ENCODE results near the gene C17orf75. TPM values are rescaled to one million over a fixed set of nuclear protein-coding genes. Genes with fewer than 3 reads are reported as not detected.

Gene C17orf75
- total and polyA plus RNA-seq, 4 donors, result 4.7 to 10.1 (median 7.6) TPM

GRCh38 chr17:32307658-32308057 is 34.3 kb downstream of the C17orf75 start:
- WGBS, result 61% methylated on average over 4 of the region's 4 CpGs
- Histone ChIP-seq H3K9ac (ENCODE audit: low read depth in 1 of 2, low read length in 2 of 2) (no peak overlapping the region), H3K4me1 (ENCODE audit: control insufficient read depth in 4 of 4, insufficient read depth in 4 of 4, low read length in 3 of 4) (no peaks in the 10 kb centered on the region), H3K27me3 (ENCODE audit: control insufficient read depth in 4 of 4, insufficient read depth in 4 of 4, low read length in 3 of 4) (no peaks in the 10 kb centered on the region), H3K27ac (ENCODE audit: low read depth in 1 of 2, low read length in 2 of 2) (no peak overlapping the region), H3K36me3 (ENCODE audit: control insufficient read depth in 4 of 4, insufficient read depth in 3 of 4, low read depth in 1 of 4, low read length in 3 of 4) (no peaks in the 10 kb centered on the region), H3K9me3 (ENCODE audit: control insufficient read depth in 4 of 4, low read length in 3 of 4) (no peaks in the 10 kb centered on the region), H3K4me3 (ENCODE audit: low read depth in 1 of 3, low read length in 3 of 3) (no peak overlapping the region)
- no peak for DNase-seq (ENCODE audit: low spot score)
- TF ChIP-seq GABPA (IDR thresholded peaks at IDR 0.05 in 1 of 2, conservative IDR thresholded peaks at IDR 0.05 in 1 of 2) (no peak), SP1 (IDR thresholded peaks at IDR 0.05) (no peak), JUND (IDR thresholded peaks at IDR 0.05) (no peak), RXRA (IDR thresholded peaks at IDR 0.05) (no peak), RAD21 (IDR thresholded peaks at IDR 0.05) (no peak), NR2F2 (IDR thresholded peaks at IDR 0.05) (no peak), CTCF (IDR thresholded peaks at IDR 0.05; ENCODE audit: low read depth, low read length, missing input control) (no peak), HNF4A (conservative IDR thresholded peaks at IDR 0.05) (no peak), FOXA1 (IDR thresholded peaks at IDR 0.05) (no peak), MAX (IDR thresholded peaks at IDR 0.05) (no peak), ZBTB33 (IDR thresholded peaks at IDR 0.05) (no peak), FOXA2 (IDR thresholded peaks at IDR 0.05) (no peak)
- TF ChIP-seq, protein P1, sequence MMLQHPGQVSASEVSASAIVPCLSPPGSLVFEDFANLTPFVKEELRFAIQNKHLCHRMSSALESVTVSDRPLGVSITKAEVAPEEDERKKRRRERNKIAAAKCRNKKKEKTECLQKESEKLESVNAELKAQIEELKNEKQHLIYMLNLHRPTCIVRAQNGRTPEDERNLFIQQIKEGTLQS (IDR thresholded peaks at IDR 0.05), result no peak

DNA sequence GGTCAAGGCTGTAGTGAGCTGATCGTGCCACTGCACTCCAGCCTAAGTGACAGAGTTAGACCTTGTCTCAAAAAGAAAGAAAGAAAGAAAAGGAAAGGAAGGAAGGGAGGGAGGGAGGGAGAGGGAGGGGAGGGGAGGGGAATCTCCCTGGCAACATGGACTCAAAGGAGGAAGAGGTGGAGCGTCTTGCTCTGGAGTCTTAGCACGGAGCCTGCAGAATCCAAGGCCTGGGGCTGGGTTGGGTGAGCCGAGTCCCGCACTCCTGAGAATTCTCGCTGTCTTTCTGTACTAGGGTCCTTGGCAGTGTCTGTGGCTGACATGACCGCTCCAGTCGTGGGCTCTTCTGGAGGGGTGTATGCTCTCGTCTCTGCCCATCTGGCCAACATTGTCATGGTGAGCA is 36.9 kb downstream of the C17orf75 start:
- TF ChIP-seq HNF4G (IDR thresholded peaks at IDR 0.05), result no peak
- no peak for TF ChIP-seq HNF4A (conservative IDR thresholded peaks at IDR 0.05)
- no peak for TF ChIP-seq TAF1 (conservative IDR thresholded peaks at IDR 0.05)
- TF ChIP-seq, protein P2, sequence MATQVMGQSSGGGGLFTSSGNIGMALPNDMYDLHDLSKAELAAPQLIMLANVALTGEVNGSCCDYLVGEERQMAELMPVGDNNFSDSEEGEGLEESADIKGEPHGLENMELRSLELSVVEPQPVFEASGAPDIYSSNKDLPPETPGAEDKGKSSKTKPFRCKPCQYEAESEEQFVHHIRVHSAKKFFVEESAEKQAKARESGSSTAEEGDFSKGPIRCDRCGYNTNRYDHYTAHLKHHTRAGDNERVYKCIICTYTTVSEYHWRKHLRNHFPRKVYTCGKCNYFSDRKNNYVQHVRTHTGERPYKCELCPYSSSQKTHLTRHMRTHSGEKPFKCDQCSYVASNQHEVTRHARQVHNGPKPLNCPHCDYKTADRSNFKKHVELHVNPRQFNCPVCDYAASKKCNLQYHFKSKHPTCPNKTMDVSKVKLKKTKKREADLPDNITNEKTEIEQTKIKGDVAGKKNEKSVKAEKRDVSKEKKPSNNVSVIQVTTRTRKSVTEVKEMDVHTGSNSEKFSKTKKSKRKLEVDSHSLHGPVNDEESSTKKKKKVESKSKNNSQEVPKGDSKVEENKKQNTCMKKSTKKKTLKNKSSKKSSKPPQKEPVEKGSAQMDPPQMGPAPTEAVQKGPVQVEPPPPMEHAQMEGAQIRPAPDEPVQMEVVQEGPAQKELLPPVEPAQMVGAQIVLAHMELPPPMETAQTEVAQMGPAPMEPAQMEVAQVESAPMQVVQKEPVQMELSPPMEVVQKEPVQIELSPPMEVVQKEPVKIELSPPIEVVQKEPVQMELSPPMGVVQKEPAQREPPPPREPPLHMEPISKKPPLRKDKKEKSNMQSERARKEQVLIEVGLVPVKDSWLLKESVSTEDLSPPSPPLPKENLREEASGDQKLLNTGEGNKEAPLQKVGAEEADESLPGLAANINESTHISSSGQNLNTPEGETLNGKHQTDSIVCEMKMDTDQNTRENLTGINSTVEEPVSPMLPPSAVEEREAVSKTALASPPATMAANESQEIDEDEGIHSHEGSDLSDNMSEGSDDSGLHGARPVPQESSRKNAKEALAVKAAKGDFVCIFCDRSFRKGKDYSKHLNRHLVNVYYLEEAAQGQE (IDR thresholded peaks at IDR 0.05), result no peak
- no peak for TF ChIP-seq YY1 (IDR thresholded peaks at IDR 0.05)
- TF ChIP-seq RAD21 (IDR thresholded peaks at IDR 0.05), result no peak
- no peak for TF ChIP-seq CTCF (IDR thresholded peaks at IDR 0.05; ENCODE audit: low read depth, low read length, missing input control)
- no peak for TF ChIP-seq ZBTB33 (IDR thresholded peaks at IDR 0.05)
- TF ChIP-seq, protein P1 (IDR thresholded peaks at IDR 0.05), result no peak
- TF ChIP-seq FOXA1 (IDR thresholded peaks at IDR 0.05), result no peak
- TF ChIP-seq JUND (IDR thresholded peaks at IDR 0.05), result no peak
- Histone ChIP-seq H3K9ac (ENCODE audit: low read depth in 1 of 2, low read length in 2 of 2) (no peak overlapping the region), H3K27ac (ENCODE audit: low read depth in 1 of 2, low read length in 2 of 2) (no peak overlapping the region), H3K9me3 (ENCODE audit: control insufficient read depth in 4 of 4, low read length in 3 of 4) (no peaks in the 10 kb centered on the region), H3K27me3 (ENCODE audit: control insufficient read depth in 4 of 4, insufficient read depth in 4 of 4, low read length in 3 of 4) (no peaks in the 10 kb centered on the region), H3K36me3 (ENCODE audit: control insufficient read depth in 4 of 4, insufficient read depth in 3 of 4, low read depth in 1 of 4, low read length in 3 of 4) (no peaks in the 10 kb centered on the region), H3K4me3 (ENCODE audit: low read depth in 1 of 3, low read length in 3 of 3) (no peak overlapping the region), H3K4me1 (ENCODE audit: control insufficient read depth in 4 of 4, insufficient read depth in 4 of 4, low read length in 3 of 4) (no peaks in the 10 kb centered on the region)
- 89% methylated on average over 9 of the region's 9 CpGs for WGBS
- no peak for DNase-seq (ENCODE audit: low spot score)

All from liver (tissue), 9 donors.